Lung (tissue), 12 donors: ENCODE data around the gene DLX5. TPM values are rescaled to one million over a fixed set of nuclear protein-coding genes. Genes with fewer than 3 reads are reported as not detected.

ENCODE experiments used
- ATAC-seq: fragments of 200-7000 bp; cut with Tn5 transposase; one replicate; pipeline ENCODE4 v1.9.1; 2020; ENCODE audit warnings: moderate number of reproducible peaks; ENCODE audit not compliant: insufficient read depth, low FRiP score
- DNase-seq, 3 donors: peaks; one replicate each; pipeline ENCODE4 v3.0.0-alpha.2; 2013 to 2017
- H3K27ac ChIP-seq, 2 donors: one replicate each; pipeline ENCODE4 v1.5.1; 2013; ENCODE audit warnings: mild to moderate bottlenecking in 2 of 2, moderate library complexity in 2 of 2, control low read depth in 1 of 2, inconsistent platforms in 1 of 2, low read depth in 1 of 2, low read length in 1 of 2
- H3K27me3 ChIP-seq, 3 donors: one replicate each; pipeline ENCODE4 v1.5.1; 2013; ENCODE audit warnings: low read length in 2 of 3; ENCODE audit not compliant: control insufficient read depth in 3 of 3, insufficient read depth in 3 of 3
- H3K36me3 ChIP-seq, 4 donors: one replicate each; pipeline ENCODE4 v1.5.1; 2013; ENCODE audit warnings: low read length in 4 of 4, mild to moderate bottlenecking in 1 of 4, moderate library complexity in 1 of 4; ENCODE audit not compliant: control insufficient read depth in 4 of 4, insufficient read depth in 4 of 4
- H3K4me1 ChIP-seq, 5 donors: one replicate each; pipeline ENCODE4 v1.5.1; 2013; ENCODE audit warnings: low read length in 5 of 5, mild to moderate bottlenecking in 2 of 5, moderate library complexity in 1 of 5; ENCODE audit not compliant: control insufficient read depth in 5 of 5, insufficient read depth in 5 of 5
- H3K4me3 ChIP-seq: one replicate; pipeline ENCODE4 v1.5.1; 2013; ENCODE audit warnings: mild to moderate bottlenecking, control low read depth, moderate library complexity
- H3K9ac ChIP-seq, 2 donors: one replicate each; pipeline ENCODE4 v1.5.1; 2013; ENCODE audit warnings: low read length in 2 of 2, control low read depth in 1 of 2; ENCODE audit not compliant: insufficient read depth in 1 of 2
- H3K9me3 ChIP-seq, 4 donors: one replicate each; pipeline ENCODE4 v1.5.1; 2013; ENCODE audit warnings: low read length in 3 of 4, mild to moderate bottlenecking in 1 of 4, moderate library complexity in 1 of 4; ENCODE audit not compliant: control insufficient read depth in 4 of 4, insufficient read depth in 3 of 4
- CTCF ChIP-seq: IDR thresholded peaks from 2 replicates; pipeline ENCODE4 v1.5.1; 2012; ENCODE audit warnings: mild to moderate bottlenecking; ENCODE audit errors: control extremely low read depth, extremely low read depth
- WGBS, 2 donors: extraction: QIAGEN DNeasy Blood & Tissue Kit; methylation state at CpG; one replicate each; pipeline ENCODE4 v1.1.7; 2013; 5-methylcytosine and 5-hydroxymethylcytosine counted together
- polyA plus RNA-seq, 2 donors: library from polyadenylated mRNA; stranded (reverse); fragments of 200-250 nt; gene quantifications; one replicate each; pipeline ENCODE4 v1.2.1, GENCODE V29; 2013
- total RNA-seq, 2 donors: library from RNA; depleted of rRNA in 1 of 2; stranded (reverse); fragments of >200 nt in 1 of 2; gene quantifications; one replicate each; pipeline ENCODE4 v1.2.1, GENCODE V29; 2014 to 2021
- donor health status: control.
- donor health status: control.
- donor health status: Bipolar disorder and iron deficiency.
- donor health status: healthy.
- donor health status: DM: yes; HTN: yes; CAD: no.

Gene DLX5
- total and polyA plus RNA-seq, 4 donors = 0.18 to 1.1 (median 0.22) TPM; not detected in 1

GRCh38 chr7:97009753-97010732 lies 14.6 kb downstream of the DLX5 start:
- Histone ChIP-seq H3K9ac (no peak overlapping the region), H3K9me3 (peaks cover 0 to 20% (median 0%) of the 10 kb centered on the region in 4 donors), H3K4me3 (no peak overlapping the region), H3K27ac (no peak overlapping the region), H3K27me3 (peaks cover 31 to 90% (median 88%) of the 10 kb centered on the region in 3 donors), H3K4me1 (peaks cover 0 to 19% (median 3%) of the 10 kb centered on the region in 5 donors), H3K36me3 (no peaks in the 10 kb centered on the region)
- TF ChIP-seq CTCF = no peak
- DNase-seq (no peak), ATAC-seq (no peak)
- WGBS, 2 donors = 8 to 12% methylated on average over 18 of the region's 18 CpGs

GRCh38 chr7:97008275-97008917 lies 16.2 kb downstream of the DLX5 start:
- ATAC-seq (no peak), DNase-seq (no peak)
- Histone ChIP-seq H3K27me3 (peaks cover 30 to 89% (median 88%) of the 10 kb centered on the region in 3 donors), H3K9ac (no peak overlapping the region), H3K4me3 (no peak overlapping the region), H3K4me1 (peaks cover 0 to 19% (median 6%) of the 10 kb centered on the region in 5 donors), H3K27ac (no peak overlapping the region), H3K9me3 (peaks cover 0 to 24% (median 0%) of the 10 kb centered on the region in 4 donors), H3K36me3 (no peaks in the 10 kb centered on the region)
- WGBS, 2 donors = 75 to 83% methylated on average over 3 of the region's 3 CpGs
- TF ChIP-seq CTCF = no peak

GRCh38 chr7:97007583-97007861 lies 17.1 kb downstream of the DLX5 start:
- Histone ChIP-seq H3K27me3 (peaks cover 26 to 89% (median 89%) of the 10 kb centered on the region in 3 donors), H3K9ac (no peak overlapping the region), H3K36me3 (no peaks in the 10 kb centered on the region), H3K4me1 (peaks cover 0 to 19% (median 6%) of the 10 kb centered on the region in 5 donors), H3K9me3 (peaks cover 0 to 23% (median 0%) of the 10 kb centered on the region in 4 donors), H3K27ac (no peak overlapping the region), H3K4me3 (no peak overlapping the region)
- DNase-seq (no peak), ATAC-seq (no peak)
- TF ChIP-seq CTCF = no peak
- WGBS, 2 donors = 19 to 33% methylated on average over 8 of the region's 8 CpGs
